ENCODE measurements around the gene YPEL4.

YPEL4 gene

GRCh38 chr11:57662893-57663292 lies 13.2 kb upstream of the YPEL4 start:
- in situ Hi-C loops (cut with MboI; ENCODE audit: low pct_unique_long_range_greater_than_20kb, low sequenced_read_pairs, unreplicated experiment): no loop called here
- TF ChIP-seq CTCF (IDR thresholded peaks at IDR 0.05; ENCODE audit: extremely low read depth, insufficient read depth, missing control alignments): peak; percentile 38
- DNase-seq (ENCODE audit: low spot score): no peak

GRCh38 chr11:57659669-57660068 lies 10.0 kb upstream of the YPEL4 start:
- in situ Hi-C loops (cut with MboI; ENCODE audit: low pct_unique_long_range_greater_than_20kb, low sequenced_read_pairs, unreplicated experiment): no loop called here
- TF ChIP-seq CTCF (IDR thresholded peaks at IDR 0.05; ENCODE audit: extremely low read depth, insufficient read depth, missing control alignments): no peak

GRCh38 chr11:57658023-57658361 lies 8.3 kb upstream of the YPEL4 start:
- in situ Hi-C loops (cut with MboI; ENCODE audit: low pct_unique_long_range_greater_than_20kb, low sequenced_read_pairs, unreplicated experiment): no loop called here
- TF ChIP-seq CTCF (IDR thresholded peaks at IDR 0.05; ENCODE audit: extremely low read depth, insufficient read depth, missing control alignments): no peak
- DNase-seq (ENCODE audit: low spot score): no peak

More at GRCh38 chr11:57659669-57660068, 10.0 kb upstream of the YPEL4 start:
- no peak for DNase-seq (ENCODE audit: low spot score)

- in situ Hi-C loops (cut with MboI; ENCODE audit: low pct_unique_long_range_greater_than_20kb, low sequenced_read_pairs, unreplicated experiment): no loop called here
- no peak for TF ChIP-seq CTCF (IDR thresholded peaks at IDR 0.05; ENCODE audit: extremely low read depth, insufficient read depth, missing control alignments)
- peak; percentile 94 for DNase-seq (ENCODE audit: low spot score)
Measured at GRCh38 chr11:57657194-57658022, 7.7 kb upstream of the YPEL4 start, which contains the start of gene CLP1. Gene CLP1, plus strand, starts transcription at chr11:57657762. Its CDS starts 1,715 bp downstream, at chr11:57659477.

GRCh38 chr11:57656885-57657193 lies 7.1 kb upstream of the YPEL4 start:
- DNase-seq (ENCODE audit: low spot score): no peak
- TF ChIP-seq CTCF (IDR thresholded peaks at IDR 0.05; ENCODE audit: extremely low read depth, insufficient read depth, missing control alignments): no peak
- in situ Hi-C loops (cut with MboI; ENCODE audit: low pct_unique_long_range_greater_than_20kb, low sequenced_read_pairs, unreplicated experiment): no loop called here

GRCh38 chr11:57653163-57653562 lies 3.5 kb upstream of the YPEL4 start:
- in situ Hi-C loops (cut with MboI; ENCODE audit: low pct_unique_long_range_greater_than_20kb, low sequenced_read_pairs, unreplicated experiment): no loop called here
- TF ChIP-seq CTCF (IDR thresholded peaks at IDR 0.05; ENCODE audit: extremely low read depth, insufficient read depth, missing control alignments): no peak
- DNase-seq (ENCODE audit: low spot score): no peak

All from GM13977 (cell line).